HG02763 (cell line): Measurements from ENCODE around the gene CT45A8.
"Not testable (repeated sequence)": the region's sequence is repeated elsewhere in the genome, so short reads cannot be mapped to it uniquely, and the experiment has no call there.

Experiments used
- ATAC-seq: cut with Tn5 transposase; IDR thresholded peaks from one replicate; pipeline ENCODE4 v1.9.1; 2021; ENCODE audit warnings: mild to moderate bottlenecking, moderate library complexity; ENCODE audit not compliant: unreplicated experiment

CT45A8 gene, protein sequence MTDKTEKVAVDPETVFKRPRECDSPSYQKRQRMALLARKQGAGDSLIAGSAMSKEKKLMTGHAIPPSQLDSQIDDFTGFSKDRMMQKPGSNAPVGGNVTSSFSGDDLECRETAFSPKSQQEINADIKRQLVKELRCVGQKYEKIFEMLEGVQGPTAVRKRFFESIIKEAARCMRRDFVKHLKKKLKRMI

DNA sequence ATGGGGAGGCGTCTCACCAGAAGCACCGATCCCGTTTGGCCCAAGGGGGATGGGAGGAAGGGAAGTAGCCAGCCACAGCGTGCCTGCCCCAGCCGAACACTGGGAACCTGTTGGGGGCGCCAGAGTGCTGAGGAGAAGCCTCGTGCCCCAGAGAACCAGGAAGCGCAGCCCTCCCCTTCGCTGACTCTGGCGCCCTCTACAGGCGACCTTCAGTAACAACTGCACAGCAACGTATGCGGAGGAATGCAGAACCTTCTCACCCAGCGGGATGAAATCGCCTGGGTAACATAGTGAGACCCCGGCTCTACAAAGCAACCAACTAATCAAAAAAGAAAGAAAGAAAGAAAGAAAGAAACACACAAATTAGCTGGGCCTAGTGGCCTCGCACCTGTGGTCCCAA lies at the start of gene CT45A8:
CT45A8 (minus strand) TSS at position 101 of the 400 bp plus-strand sequence. CDS start 3,755 bp downstream, outside the sequence.
- ATAC-seq, result not testable (repeated sequence)

DNA sequence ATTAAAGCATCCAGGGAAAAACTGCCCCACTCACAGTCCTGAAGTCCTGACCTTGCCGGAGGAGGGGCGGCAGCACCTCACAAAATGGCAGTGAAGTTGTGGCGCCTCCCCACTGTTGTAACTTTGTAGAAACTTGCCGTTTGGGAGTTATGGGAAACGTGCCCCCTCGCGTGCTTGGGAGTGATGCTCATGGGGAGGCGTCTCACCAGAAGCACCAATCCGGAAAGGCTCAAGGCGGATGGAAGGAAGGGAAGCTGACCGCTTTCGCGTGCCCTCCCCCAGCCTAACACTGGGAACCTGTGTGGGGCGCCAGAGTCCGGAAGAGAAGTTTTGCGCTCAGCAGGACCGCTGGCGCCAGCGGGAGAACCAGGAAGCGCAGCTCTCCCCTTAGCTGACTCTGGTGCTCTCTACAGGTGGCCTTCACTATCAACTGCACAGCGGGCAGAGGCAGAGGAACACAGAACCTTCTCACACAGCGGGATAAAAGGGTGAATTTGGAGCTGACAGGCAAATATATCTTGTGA lies 39.0 kb upstream of the CT45A8 start, which contains the start of the genes CT45A10 and SAGE1:
CT45A10 (minus strand) TSS at position 151 of the 524 bp plus-strand sequence. CDS start 8,100 bp downstream, outside the sequence.
SAGE1 (plus strand) TSS at position 423 of the 524 bp plus-strand sequence. CDS start 2,527 bp downstream, outside the sequence.
- no peak for ATAC-seq

DNA sequence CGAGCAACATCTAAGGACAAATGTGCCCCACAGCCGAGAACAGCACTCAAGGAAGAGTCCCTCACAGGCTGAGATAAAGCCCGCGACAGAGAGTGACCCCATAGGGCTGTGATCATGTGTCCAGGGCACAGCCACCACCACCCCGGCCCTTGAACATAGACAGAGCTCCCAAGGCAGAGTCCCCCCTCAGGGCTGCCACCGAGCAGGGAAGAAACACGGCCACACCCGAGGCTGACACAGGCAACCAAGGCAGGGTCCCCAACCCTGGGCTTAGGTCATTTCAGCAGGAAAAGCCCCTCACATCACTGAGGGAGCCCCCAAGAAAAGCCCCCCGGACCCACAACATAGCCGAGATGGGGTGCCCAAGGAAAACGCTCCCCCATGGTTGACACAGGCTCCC lies 38.4 kb upstream of the CT45A8 start:
- no peak for ATAC-seq

DNA sequence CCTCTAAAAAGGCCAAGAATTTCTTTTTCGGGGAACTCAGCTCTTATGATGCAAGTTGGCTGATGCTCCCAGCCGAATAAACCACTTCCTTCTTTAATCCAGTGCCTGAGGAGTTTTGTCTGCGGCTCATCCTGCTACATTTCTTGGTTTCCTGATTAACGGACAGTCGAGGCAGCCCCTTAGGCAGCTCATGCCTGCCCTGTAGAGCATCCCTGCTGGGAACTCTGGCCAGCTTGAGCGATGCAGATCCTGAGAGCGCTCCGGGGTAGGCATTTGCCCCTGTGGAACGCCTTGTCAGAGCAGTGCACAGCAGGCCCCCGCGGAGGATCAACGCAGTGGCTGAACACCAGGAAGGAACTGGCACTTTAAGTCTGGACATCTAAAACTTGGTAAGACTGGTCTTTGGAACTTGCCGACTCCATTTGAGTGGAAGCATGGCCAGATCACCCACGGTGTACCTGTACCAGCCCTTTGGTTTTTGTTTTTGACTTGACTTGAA lies 35.8 kb upstream of the CT45A8 start:
- no peak for ATAC-seq

DNA sequence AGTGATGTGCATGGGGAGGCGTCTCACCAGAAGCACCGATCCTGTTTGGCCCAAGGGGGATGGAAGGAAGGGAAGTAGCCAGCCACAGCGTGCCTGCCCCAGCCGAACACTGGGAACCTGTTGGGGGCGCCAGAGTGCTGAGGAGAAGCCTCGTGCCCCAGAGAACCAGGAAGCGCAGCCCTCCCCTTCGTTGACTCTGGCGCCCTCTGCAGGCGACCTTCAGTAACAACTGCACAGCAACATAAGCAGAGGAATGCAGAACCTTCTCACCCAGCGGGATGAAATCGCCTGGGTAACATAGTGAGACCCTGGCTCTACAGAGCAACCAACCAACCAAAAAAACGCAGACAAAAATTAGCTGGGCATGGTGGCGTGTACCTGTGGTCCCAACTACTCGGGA lies 34.6 kb upstream of the CT45A8 start:
- not testable (repeated sequence) for ATAC-seq

DNA sequence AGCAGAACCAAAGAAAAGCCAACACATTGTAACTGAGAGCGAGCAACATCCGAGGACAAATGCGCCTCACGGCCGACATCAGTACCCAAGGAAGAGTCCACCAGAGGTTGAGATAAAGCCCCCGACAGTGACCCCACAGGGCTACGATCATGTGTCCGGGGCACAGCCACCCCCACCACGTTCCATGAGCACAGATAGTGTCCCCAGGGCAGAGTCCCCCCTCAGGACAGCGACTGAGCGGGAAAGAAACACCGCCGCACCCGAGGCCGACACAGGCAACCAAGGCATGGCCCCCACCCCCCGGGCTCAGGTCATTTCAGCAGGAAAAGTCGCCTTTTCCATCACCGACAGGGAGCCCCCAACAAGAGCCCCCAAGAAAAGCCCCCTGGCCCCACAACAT lies 33.9 kb upstream of the CT45A8 start:
- not testable (repeated sequence) for ATAC-seq

DNA sequence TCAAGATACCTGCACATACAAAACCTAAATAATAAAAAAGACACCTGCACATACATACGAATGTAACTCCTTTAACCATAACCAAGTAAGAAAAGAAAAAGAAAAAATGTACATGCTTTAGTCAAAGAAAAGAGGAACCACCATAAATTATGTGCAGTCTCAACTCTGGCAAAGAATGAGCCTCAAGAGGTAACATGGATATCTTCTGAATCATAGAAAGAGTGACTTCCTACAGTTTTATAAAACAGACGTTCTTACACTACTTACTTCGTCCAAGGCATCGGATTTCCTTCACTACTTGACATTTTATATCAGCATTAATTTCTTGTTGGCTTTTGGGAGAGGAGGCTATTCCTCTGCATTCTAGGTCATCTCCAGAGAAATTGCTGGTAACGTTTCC lies 28.4 kb upstream of the CT45A8 start:
- ATAC-seq, result not testable (repeated sequence)

DNA sequence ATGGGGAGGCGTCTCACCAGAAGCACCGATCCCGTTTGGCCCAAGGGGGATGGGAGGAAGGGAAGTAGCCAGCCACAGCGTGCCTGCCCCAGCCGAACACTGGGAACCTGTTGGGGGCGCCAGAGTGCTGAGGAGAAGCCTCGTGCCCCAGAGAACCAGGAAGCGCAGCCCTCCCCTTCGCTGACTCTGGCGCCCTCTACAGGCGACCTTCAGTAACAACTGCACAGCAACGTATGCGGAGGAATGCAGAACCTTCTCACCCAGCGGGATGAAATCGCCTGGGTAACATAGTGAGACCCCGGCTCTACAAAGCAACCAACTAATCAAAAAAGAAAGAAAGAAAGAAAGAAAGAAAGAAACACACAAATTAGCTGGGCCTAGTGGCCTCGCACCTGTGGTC lies 17.4 kb upstream of the CT45A8 start, which contains the start of gene CT45A9:
CT45A9 (minus strand) TSS at position 101 of the 400 bp plus-strand sequence. CDS start 3,751 bp downstream, outside the sequence.
- ATAC-seq, result not testable (repeated sequence)

DNA sequence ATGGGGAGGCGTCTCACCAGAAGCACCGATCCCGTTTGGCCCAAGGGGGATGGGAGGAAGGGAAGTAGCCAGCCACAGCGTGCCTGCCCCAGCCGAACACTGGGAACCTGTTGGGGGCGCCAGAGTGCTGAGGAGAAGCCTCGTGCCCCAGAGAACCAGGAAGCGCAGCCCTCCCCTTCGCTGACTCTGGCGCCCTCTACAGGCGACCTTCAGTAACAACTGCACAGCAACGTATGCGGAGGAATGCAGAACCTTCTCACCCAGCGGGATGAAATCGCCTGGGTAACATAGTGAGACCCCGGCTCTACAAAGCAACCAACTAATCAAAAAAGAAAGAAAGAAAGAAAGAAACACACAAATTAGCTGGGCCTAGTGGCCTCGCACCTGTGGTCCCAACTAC lies 17.2 kb downstream of the CT45A8 start, which contains the start of gene CT45A7:
CT45A7 (minus strand) TSS at position 101 of the 400 bp plus-strand sequence. CDS start 3,747 bp downstream, outside the sequence.
- not testable (repeated sequence) for ATAC-seq

DNA sequence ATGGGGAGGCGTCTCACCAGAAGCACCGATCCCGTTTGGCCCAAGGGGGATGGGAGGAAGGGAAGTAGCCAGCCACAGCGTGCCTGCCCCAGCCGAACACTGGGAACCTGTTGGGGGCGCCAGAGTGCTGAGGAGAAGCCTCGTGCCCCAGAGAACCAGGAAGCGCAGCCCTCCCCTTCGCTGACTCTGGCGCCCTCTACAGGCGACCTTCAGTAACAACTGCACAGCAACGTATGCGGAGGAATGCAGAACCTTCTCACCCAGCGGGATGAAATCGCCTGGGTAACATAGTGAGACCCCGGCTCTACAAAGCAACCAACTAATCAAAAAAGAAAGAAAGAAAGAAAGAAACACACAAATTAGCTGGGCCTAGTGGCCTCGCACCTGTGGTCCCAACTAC lies 34.4 kb downstream of the CT45A8 start, which contains the start of gene CT45A2:
CT45A2 (minus strand) TSS at position 101 of the 400 bp plus-strand sequence. CDS start 3,747 bp downstream, outside the sequence.
- ATAC-seq, result not testable (repeated sequence)

DNA sequence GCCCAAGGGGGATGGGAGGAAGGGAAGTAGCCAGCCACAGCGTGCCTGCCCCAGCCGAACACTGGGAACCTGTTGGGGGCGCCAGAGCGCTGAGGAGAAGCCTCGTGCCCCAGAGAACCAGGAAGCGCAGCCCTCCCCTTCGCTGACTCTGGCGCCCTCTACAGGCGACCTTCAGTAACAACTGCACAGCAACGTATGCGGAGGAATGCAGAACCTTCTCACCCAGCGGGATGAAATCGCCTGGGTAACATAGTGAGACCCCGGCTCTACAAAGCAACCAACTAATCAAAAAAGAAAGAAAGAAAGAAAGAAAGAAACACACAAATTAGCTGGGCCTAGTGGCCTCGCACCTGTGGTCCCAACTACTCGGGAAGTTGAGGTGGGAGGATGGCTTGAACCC lies 51.7 kb downstream of the CT45A8 start, which contains the start of gene CT45A6:
CT45A6 (minus strand) TSS at position 101 of the 400 bp plus-strand sequence. CDS start 3,794 bp downstream, outside the sequence.
- not testable (repeated sequence) for ATAC-seq
